ENCODE results near the gene AP2A1.

GRCh38 chr19:49801966-49802661 lies 35.3 kb downstream of the AP2A1 start:
- peak in 4 of 6 experiments; percentile 6 to 21 (median 19) for TF ChIP-seq CTCF (IDR thresholded peaks at IDR 0.05)
- no peak for TF ChIP-seq POLR2A (IDR thresholded peaks at IDR 0.05)
